Sigmoid colon (tissue), 7 donors: ENCODE measurements around the gene BCAS3. TPM values are rescaled to one million over a fixed set of nuclear protein-coding genes. Genes with fewer than 3 reads are reported as not detected.

Experiments
- DNase-seq: peaks from one replicate; pipeline ENCODE4 v3.0.0-alpha.2; 2019
- H3K27ac ChIP-seq, 4 donors: fragments of 200-600 bp; sonication (generic); one replicate each; pipeline ENCODE4 v1.5.1; 2016 to 2019; ENCODE audit warnings: mild to moderate bottlenecking in 1 of 4
- H3K27me3 ChIP-seq, 3 donors: fragments of 200-600 bp; sonication (generic); one replicate each; pipeline ENCODE4 v1.5.1; 2019; ENCODE audit warnings: mild to moderate bottlenecking in 1 of 3
- H3K36me3 ChIP-seq, 4 donors: fragments of 200-600 bp; sonication (generic); one replicate each; pipeline ENCODE4 v1.5.1; 2016 to 2019
- H3K4me1 ChIP-seq, 4 donors: fragments of 200-600 bp; sonication (generic); one replicate each; pipeline ENCODE4 v1.5.1; 2017 to 2019
- H3K4me3 ChIP-seq, 4 donors: fragments of 200-600 bp; sonication (generic); one replicate each; pipeline ENCODE4 v1.5.1; 2017 to 2019; ENCODE audit warnings: mild to moderate bottlenecking in 2 of 4, moderate library complexity in 1 of 4
- H3K9me3 ChIP-seq, 4 donors: fragments of 200-600 bp in 3 of 4; sonication (generic) in 3 of 4; one replicate each; pipeline versions ENCODE4 v1.5.1 to v1.6.1; 2013 to 2019
- EP300 ChIP-seq, 4 donors: sonication (generic); formaldehyde crosslinking; IDR thresholded peaks; one replicate each; pipeline ENCODE4 v1.6.1; 2017; ENCODE audit warnings: antibody characterized with exemption in 4 of 4
- POLR2A ChIP-seq, 2 donors: fragments of 450-650 bp; IDR thresholded peaks; one replicate each; pipeline ENCODE4 v1.6.1; 2016; ENCODE audit warnings: antibody characterized with exemption in 2 of 2, mild to moderate bottlenecking in 2 of 2, moderate library complexity in 2 of 2
- POLR2AphosphoS5 ChIP-seq, 4 donors: sonication (generic); formaldehyde crosslinking; IDR thresholded peaks; one replicate each; pipeline ENCODE4 v1.6.1; 2017; ENCODE audit warnings: antibody characterized with exemption in 4 of 4
- WGBS, 2 donors: extraction: QIAGEN DNeasy Blood & Tissue Kit; methylation state at CpG; one replicate each; pipeline ENCODE4 v1.1.7; 2013; 5-methylcytosine and 5-hydroxymethylcytosine counted together
- intact Hi-C: fragments of 100-400 bp; cut with DNase I; formaldehyde crosslinking; loops from one replicate; pipeline ENCODE4 v1.15.1; 2023
- polyA plus RNA-seq, 3 donors: library from polyadenylated mRNA; stranded (reverse); fragments of 200-250 nt; gene quantifications; one replicate each; pipeline ENCODE4 v1.2.3, GENCODE V29; 2013
- total RNA-seq, 4 donors: library from RNA; depleted of rRNA; stranded (reverse); fragments of >200 nt; gene quantifications; one replicate each; pipeline ENCODE4 v1.1.0, GENCODE V29; 2016
- TF ChIP-seq, protein P1 (sequence below), 4 experiments: fragments of 450-650 bp in 3 of 4; fragments of 200-600 bp in 1 of 4; IDR thresholded peaks; one replicate each; pipeline ENCODE4 v1.5.1; 2016 to 2019; ENCODE audit warnings: antibody characterized with exemption in 4 of 4, mild to moderate bottlenecking in 3 of 4, moderate library complexity in 2 of 4
- donor health status: healthy with polysubstance abuse.
- donor health status: Bipolar disorder and iron deficiency.
- donor health status: healthy.

BCAS3 gene
- total and polyA plus RNA-seq, 7 donors: 6.3 to 38.5 (median 28.5) TPM

- TF ChIP-seq POLR2A (IDR thresholded peaks at IDR 0.05) (no peak), EP300 (IDR thresholded peaks at IDR 0.05) (no peak), POLR2AphosphoS5 (IDR thresholded peaks at IDR 0.05) (no peak)
- TF ChIP-seq, protein P1, sequence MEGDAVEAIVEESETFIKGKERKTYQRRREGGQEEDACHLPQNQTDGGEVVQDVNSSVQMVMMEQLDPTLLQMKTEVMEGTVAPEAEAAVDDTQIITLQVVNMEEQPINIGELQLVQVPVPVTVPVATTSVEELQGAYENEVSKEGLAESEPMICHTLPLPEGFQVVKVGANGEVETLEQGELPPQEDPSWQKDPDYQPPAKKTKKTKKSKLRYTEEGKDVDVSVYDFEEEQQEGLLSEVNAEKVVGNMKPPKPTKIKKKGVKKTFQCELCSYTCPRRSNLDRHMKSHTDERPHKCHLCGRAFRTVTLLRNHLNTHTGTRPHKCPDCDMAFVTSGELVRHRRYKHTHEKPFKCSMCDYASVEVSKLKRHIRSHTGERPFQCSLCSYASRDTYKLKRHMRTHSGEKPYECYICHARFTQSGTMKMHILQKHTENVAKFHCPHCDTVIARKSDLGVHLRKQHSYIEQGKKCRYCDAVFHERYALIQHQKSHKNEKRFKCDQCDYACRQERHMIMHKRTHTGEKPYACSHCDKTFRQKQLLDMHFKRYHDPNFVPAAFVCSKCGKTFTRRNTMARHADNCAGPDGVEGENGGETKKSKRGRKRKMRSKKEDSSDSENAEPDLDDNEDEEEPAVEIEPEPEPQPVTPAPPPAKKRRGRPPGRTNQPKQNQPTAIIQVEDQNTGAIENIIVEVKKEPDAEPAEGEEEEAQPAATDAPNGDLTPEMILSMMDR (IDR thresholded peaks at IDR 0.05): no peak
- no peak overlapping the region for H3K4me3 ChIP-seq
- H3K4me1 ChIP-seq: no peaks in the 10 kb centered on the region
- H3K9me3 ChIP-seq: peaks cover 0 to 3% (median 0%) of the 10 kb centered on the region in 4 donors
- no peak for DNase-seq
- H3K36me3 ChIP-seq: peaks cover 0 to 5% (median 0%) of the 10 kb centered on the region in 4 donors
- H3K27ac ChIP-seq: no peak overlapping the region
- no peaks in the 10 kb centered on the region for H3K27me3 ChIP-seq
- 98% methylated on average over 3 of the region's 3 CpGs for WGBS, 2 donors
- intact Hi-C loops: no loop called here
Observed at GRCh38 chr17:60960398-60961065, 282.9 kb downstream of the BCAS3 start.

DNA sequence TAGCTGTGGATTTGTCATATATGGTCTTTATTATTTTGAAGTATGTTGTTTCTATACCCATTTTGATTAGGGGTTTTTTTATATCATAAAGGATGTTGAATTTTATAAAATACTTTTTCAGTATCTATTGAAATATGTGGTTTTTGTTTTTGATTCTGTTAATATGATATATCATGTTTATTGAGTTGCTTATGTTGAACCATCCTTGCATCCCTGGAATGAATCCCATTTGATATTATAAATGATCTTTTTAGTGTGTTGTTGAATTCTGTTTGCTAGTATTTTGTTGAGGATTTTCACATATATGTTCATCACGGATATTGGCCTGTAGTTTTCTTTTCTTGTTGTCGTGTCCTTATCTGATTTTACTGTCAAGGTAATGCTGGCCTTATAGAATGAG lies 286.5 kb downstream of the BCAS3 start:
- H3K27ac ChIP-seq: no peak overlapping the region
- WGBS, 2 donors: 97 to 98% methylated on average over 2 of the region's 2 CpGs
- H3K4me3 ChIP-seq: no peak overlapping the region
- TF ChIP-seq, protein P1 (IDR thresholded peaks at IDR 0.05): no peak
- TF ChIP-seq EP300 (IDR thresholded peaks at IDR 0.05): no peak
- no peak for DNase-seq
- intact Hi-C loops: no loop called here
- peaks cover 0 to 3% (median 0%) of the 10 kb centered on the region in 4 donors for H3K9me3 ChIP-seq
- no peaks in the 10 kb centered on the region for H3K27me3 ChIP-seq
- peaks cover 0 to 5% (median 0%) of the 10 kb centered on the region in 4 donors for H3K36me3 ChIP-seq
- no peaks in the 10 kb centered on the region for H3K4me1 ChIP-seq

DNA sequence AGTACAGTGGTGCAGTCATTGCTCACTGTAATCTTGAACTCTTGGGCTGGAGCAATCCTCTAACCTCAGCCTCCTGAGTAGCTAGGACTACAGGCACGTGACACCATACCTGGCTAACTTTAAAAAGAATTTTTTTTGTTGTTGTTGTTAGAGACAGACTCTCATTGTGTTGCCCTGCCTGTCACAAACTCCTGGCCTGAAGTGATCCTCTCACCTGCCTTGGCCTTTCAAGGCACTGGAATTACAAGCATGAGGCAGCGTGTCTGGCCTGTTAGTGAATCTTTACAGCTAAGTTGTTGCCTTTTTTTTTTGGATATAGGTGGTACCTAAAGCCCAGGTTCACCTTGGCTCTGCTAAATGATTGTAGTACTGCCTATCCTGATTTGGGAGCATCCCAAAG lies 290.6 kb downstream of the BCAS3 start:
- Histone ChIP-seq H3K4me1 (no peaks in the 10 kb centered on the region), H3K27ac (no peak overlapping the region), H3K4me3 (no peak overlapping the region), H3K36me3 (no peaks in the 10 kb centered on the region), H3K9me3 (no peaks in the 10 kb centered on the region), H3K27me3 (no peaks in the 10 kb centered on the region)
- intact Hi-C loops: no loop called here
- no peak for DNase-seq
- 92 to 95% methylated on average over 2 of the region's 2 CpGs for WGBS, 2 donors
- TF ChIP-seq EP300 (IDR thresholded peaks at IDR 0.05): no peak
- TF ChIP-seq, protein P1 (IDR thresholded peaks at IDR 0.05): no peak
- no peak for TF ChIP-seq POLR2AphosphoS5 (IDR thresholded peaks at IDR 0.05)
- TF ChIP-seq POLR2A (IDR thresholded peaks at IDR 0.05): no peak

GRCh38 chr17:60969500-60970037 lies 291.9 kb downstream of the BCAS3 start:
- TF ChIP-seq EP300 (IDR thresholded peaks at IDR 0.05) (no peak), POLR2AphosphoS5 (IDR thresholded peaks at IDR 0.05) (no peak), POLR2A (IDR thresholded peaks at IDR 0.05) (no peak)
- TF ChIP-seq, protein P1 (IDR thresholded peaks at IDR 0.05): no peak
- no peaks in the 10 kb centered on the region for H3K4me1 ChIP-seq
- no peaks in the 10 kb centered on the region for H3K9me3 ChIP-seq

GRCh38 chr17:60970741-60971140 lies 293.1 kb downstream of the BCAS3 start:
- no peak for DNase-seq
- Histone ChIP-seq H3K4me3 (no peak overlapping the region), H3K9me3 (no peaks in the 10 kb centered on the region), H3K27me3 (no peaks in the 10 kb centered on the region), H3K36me3 (no peaks in the 10 kb centered on the region), H3K4me1 (no peaks in the 10 kb centered on the region), H3K27ac (no peak overlapping the region)
- TF ChIP-seq, protein P1 (IDR thresholded peaks at IDR 0.05): no peak
- TF ChIP-seq EP300 (IDR thresholded peaks at IDR 0.05) (no peak), POLR2AphosphoS5 (IDR thresholded peaks at IDR 0.05) (no peak), POLR2A (IDR thresholded peaks at IDR 0.05) (no peak)
- intact Hi-C loops: no loop called here

More at GRCh38 chr17:60969500-60970037, 291.9 kb downstream of the BCAS3 start:
- H3K27me3 ChIP-seq: no peaks in the 10 kb centered on the region
- H3K4me3 ChIP-seq: no peak overlapping the region
- H3K27ac ChIP-seq: no peak overlapping the region
- 94 to 96% methylated on average over 1 of the region's 1 CpG for WGBS, 2 donors
- DNase-seq: no peak
- no peaks in the 10 kb centered on the region for H3K36me3 ChIP-seq
- intact Hi-C loops: no loop called here
